CD4-positive, alpha-beta T cell treated with Interleukin-2 at 100 ng/mL for 4 hours (primary cell): ENCODE data around the gene CAMSAP1.
A peak's percentile ranks its signal among the peaks of the same experiment; 100 is the strongest.
"Not testable (repeated sequence)": the region's sequence is repeated elsewhere in the genome, so short reads cannot be mapped to it uniquely, and the experiment has no call there.

Experiments
- DNase-seq: peaks from one replicate; pipeline ENCODE4 v3.0.0-alpha.2; 2020; ENCODE audit warnings: low spot score

CAMSAP1 gene

GRCh38 chr9:135921749-135922310, 14.5 kb upstream of the CAMSAP1 start:
- no peak for DNase-seq

- no peak for DNase-seq
These were observed 13.7 kb upstream of the CAMSAP1 start for GRCh38 chr9:135920973-135921585.

GRCh38 chr9:135920256-135920930, 13.0 kb upstream of the CAMSAP1 start:
- no peak for DNase-seq

DNA sequence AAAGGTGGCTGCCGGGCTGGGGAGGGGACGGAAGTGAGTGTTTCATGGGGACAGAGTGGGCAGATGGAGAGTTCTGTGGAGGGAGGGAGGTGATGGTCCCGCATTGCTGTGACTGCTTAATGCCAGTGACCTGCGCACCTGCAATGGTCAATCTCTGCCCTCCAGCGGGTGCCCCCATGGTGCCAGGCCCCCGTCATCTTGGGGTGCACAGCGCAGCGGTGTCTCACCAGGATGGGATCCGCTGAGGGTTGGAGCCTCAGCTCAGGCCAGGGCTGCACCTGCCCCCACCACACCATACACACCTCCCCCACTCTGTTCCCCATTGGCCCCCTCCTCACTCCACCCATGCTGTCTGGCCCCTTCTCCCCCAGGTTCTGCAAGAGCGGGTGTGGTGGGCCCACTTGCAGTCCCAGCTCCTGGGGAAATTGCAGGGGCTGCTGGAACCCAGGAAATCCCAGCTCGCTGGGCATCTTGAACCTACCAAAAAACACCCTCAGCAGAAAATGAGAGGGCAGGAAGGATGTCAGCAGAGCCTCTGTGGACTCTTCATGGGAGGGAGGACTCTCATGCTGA, 12.1 kb upstream of the CAMSAP1 start:
- DNase-seq: no peak

- not testable (repeated sequence) for DNase-seq
These were observed 8.9 kb upstream of the CAMSAP1 start for GRCh38 chr9:135916227-135916626.

DNA sequence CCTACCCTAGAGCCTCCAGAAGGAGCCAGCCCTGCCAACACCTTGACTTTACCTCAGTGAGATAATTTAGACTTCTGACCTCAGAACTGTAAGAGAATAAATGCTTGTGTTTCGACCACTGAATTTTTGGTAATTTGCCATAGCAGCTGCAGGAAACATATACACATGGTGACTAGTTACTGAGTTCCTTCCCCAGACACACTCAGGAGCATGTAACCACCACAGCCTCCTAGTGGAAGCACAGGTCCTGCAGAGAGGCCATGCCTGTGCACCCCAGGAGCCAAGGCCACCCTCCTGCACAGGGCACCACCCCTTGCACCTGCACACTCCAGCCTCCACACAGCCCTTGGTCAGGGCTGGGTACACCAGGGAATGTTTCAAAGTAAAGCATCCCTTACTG, 7.6 kb upstream of the CAMSAP1 start:
- no peak for DNase-seq

DNA sequence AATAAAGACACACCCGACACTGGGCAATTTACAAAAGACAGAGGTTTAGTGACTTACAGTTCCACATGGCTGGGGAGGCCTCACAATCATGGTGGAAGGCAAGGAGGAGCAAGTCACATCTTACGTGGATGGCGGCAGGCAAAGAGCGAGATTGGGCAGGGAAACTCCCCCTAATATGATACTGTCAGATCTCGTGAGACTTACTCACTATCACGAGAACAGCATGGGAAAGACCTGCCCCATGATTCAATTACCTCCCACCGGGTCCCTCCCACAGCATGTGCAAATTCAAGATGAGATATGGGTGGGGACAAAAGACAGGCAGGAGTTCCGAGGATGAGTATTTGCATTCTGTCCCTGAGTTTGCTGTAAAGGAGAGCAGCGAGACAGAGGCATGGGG, 3.9 kb upstream of the CAMSAP1 start:
- DNase-seq: not testable (repeated sequence)

- no peak for DNase-seq
These were observed 3.4 kb upstream of the CAMSAP1 start for GRCh38 chr9:135910757-135911156.

DNA sequence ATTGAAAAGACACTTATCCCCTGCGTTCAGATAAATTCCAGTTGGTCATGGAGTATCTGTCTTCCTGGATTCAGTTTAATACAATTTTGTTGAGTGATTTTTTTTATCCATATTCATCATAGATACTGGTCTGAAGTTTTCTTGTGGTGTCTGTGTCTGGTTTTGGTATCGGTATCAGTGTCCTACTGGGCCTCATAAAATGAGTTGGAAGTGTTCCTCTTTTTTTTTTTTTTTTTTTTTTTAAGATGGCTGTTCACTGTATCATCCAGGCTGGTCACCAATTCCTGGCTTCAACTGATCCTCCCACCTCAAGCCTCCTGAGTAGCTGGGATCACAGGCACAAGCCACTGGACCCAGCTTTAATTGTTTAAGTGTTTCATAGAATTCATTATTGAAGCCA, 2.9 kb upstream of the CAMSAP1 start:
- no peak for DNase-seq

DNA sequence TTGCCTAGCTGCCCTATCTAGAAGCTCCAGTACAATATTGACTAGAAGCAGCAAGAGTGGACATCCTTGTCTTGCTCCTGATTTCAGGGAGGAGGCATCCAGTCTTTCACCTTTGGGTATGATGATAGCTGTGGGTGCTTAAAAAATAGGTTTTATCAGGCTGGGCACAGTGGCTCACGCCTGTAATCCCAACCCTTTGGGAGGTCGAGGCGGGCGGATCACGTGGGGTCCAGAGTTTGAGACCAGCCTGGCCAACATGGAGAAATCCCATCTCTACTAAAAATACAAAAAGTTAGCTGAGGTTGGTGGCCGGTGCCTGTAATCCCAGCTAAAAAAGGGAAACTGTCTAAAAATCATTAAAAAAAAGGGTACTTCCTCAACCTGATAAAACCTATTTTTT, 2.0 kb upstream of the CAMSAP1 start:
- no peak for DNase-seq

DNA sequence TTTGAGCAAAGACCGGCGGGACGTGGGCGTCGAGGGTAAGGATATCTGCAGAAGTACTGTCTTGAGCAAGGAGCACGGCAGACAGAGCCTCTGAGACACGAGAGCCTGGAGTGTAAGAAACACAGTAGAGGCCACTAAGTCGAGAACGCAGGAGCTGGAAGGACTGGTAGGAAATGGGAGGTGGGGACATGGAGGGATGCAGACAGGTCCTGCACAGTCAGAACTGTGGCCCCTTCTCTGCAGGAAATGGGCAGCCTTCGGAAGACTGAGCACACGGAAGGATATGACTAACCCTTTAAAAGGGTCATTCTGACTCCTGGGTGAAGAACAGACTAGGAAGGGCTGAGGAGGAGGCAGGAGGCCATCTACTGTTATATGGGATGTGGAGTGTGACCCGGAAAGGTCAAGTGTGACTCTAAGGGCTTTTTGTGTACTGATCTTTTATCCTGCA, 1.4 kb upstream of the CAMSAP1 start:
- DNase-seq: no peak

DNA sequence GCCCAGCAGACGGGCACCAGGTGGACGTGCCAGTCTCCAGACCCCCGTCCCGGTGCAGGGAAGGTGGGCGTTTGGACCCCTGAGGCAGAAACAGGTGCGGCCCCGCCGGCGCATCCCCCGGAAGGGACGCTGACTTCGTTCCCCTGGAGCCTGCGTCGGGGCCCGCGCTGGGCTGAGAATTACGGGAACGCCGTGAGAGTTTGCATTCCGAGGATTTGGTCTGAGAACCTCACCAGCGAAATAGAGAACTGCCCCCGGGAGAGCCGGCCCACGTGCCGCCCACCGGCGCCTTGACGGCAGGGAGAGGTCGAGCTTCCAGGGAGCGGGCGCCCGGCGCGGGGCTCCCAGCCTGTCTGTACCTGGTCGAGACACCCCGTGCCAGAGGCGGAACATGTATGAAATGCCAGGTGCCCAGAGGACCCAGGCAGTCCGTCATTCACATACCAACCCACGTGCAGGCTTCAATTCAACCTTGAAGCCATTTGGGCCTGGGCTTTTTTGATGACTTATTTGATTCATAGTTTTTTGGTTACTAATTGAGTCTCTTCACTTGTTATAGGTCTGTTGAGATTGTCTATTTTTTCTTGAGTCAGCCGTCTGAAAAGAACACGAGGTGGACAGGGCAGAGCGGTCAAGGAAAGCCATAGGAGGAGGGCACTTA, 877 bp upstream of the CAMSAP1 start:
- DNase-seq: no peak

DNA sequence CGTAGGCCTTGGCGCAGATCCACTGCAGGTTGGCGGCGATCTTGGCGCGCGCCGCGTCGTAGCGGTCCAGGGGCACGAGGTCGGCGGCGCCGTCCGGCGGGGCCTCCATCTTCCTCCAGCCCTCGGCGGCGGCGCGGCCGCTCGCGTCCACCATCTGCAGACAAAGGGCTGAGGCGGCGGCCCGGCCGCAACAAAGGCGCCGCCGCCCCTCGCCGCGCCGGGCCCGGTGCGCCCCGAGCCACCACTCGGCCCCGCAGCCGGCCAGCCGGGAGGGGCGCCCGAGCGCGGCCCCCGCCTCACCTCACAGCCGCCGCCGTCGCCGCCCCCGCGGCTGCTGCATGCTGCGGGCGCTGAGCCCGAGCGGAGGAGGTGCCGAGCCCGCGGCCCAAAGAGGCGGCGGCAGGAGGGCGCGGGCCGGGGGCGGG, 328 bp downstream of the CAMSAP1 start:
- DNase-seq: no peak

GRCh38 chr9:135906291-135907005, 898 bp downstream of the CAMSAP1 start:
- no peak for DNase-seq

GRCh38 chr9:135905380-135906258, 1.7 kb downstream of the CAMSAP1 start:
- peak; percentile 68 for DNase-seq

- DNase-seq: no peak
These were observed 3.4 kb downstream of the CAMSAP1 start for GRCh38 chr9:135903786-135904520.

DNA sequence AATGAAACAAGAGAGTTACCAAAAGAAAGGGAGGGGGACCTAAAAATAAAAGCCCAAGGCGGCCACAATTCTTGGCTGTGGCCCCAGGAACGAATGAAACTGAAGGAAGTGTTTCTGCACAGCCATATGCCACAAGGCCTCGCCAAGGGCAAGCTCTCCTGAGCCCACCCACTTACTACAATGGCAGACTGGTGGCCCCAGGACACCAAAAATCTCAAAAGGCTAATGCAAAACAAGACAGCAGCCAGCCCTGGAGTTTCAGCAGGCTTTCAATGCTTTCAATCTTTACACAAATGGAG, 4.0 kb downstream of the CAMSAP1 start:
- no peak for DNase-seq

DNA sequence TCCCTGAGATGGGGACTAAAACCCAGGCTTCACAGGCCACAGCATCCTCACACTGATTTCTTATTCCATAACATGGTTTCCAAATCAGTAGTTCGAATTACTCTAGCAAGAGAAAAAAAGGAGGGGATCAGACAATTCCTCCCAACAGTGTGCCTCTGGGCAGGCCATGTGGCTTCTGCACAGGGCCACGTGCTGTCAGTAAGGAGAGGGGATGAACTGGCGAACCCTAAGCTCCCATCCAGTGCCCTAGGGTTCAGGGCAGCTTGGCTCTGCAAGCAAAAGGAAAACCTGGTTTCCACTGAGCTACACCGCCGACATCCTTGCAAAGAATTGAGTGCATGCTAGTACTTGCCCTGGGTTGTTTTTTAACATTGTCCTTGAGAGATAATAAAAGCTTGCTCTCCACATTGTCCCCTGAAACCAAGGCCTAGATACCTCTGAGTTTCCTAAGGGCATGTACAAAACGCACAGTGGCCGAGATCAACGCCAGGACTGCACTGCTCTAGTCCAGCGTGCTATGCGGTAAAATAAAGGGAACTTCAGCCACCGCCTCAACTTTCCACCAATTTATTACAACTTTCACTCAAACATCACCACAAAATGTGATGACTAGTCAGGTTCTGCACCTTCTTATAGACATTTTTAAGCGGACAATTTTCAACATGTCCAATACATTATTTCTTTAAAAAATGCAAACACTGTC, 4.5 kb downstream of the CAMSAP1 start:
- DNase-seq: no peak

- no peak for DNase-seq
These were observed 5.5 kb downstream of the CAMSAP1 start for GRCh38 chr9:135901826-135902225.
